Stimulated activated CD8-positive, alpha-beta memory T cell treated with anti-CD3 and anti-CD28 coated beads, Interleukin-12 subunit alpha, Interleukin-12 subunit beta, amount 100 ng/mL, for 24 hours (primary cell): ENCODE data around the gene TMEM176A.
A peak's percentile ranks its signal among the peaks of the same experiment; 100 is the strongest.
"Not testable (repeated sequence)": the region's sequence is repeated elsewhere in the genome, so short reads cannot be mapped to it uniquely, and the experiment has no call there.

Experiments
- DNase-seq: peaks from one replicate; pipeline ENCODE4 v3.0.0-alpha.2; 2020; ENCODE audit errors: extremely low read depth

Gene TMEM176A, protein sequence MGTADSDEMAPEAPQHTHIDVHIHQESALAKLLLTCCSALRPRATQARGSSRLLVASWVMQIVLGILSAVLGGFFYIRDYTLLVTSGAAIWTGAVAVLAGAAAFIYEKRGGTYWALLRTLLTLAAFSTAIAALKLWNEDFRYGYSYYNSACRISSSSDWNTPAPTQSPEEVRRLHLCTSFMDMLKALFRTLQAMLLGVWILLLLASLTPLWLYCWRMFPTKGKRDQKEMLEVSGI

DNA sequence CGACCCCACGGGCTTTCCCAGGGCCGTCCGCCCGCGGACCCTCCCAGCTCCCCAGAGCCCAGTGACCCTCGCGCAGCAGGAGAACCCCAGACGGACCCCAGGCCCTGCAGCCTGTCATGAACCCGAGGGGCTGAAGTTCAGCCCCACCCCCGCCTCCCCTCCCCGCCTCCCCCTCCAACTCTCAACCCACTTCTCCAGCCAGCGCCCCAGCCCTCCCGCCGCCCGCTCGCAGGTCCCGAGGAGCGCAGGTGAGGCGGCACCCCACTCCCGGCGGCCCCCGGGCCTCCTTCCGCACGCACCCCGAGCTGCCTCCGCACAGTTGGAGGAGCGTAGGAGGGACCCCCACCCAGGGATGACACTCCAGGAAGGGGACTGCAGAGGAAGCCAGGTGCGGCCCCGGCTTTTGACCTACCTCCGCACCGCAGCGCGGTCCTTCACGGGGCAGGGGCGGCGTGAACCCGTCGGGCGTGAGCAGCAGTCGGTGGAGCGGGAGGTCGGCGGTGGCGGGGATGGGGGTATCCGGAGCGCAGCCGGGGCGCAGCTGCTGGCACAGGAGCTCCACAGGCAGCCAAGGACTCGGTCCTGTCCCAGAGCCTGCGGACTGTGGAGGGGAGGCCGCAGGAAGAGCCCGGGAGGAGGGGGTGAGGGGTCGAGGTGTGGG is at the start of gene TMEM176A:
Gene TMEM176A, plus strand, starts transcription at position 189 of the 661 bp plus-strand sequence. CDS start 782 bp downstream, outside the sequence.
- no peak for DNase-seq

DNA sequence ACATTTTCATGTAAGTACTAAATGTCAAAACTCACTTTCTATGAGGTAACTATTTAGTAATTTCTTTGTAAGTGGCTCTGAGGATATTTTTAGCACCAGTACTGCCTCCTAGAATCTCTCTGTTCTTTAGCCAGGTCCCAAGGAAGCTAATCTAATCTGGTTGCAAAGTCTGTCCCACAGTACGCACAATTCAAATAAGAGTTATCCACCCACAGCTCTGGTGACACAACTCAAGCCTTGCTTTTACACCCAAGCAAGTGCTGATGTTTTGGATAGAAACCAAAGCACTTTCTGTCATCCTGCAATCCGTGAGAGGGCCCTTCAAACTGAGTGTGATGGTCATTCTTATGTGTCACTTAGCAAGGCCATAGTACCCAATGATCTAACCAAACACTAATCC is 48.9 kb upstream of the TMEM176A start:
- no peak for DNase-seq

DNA sequence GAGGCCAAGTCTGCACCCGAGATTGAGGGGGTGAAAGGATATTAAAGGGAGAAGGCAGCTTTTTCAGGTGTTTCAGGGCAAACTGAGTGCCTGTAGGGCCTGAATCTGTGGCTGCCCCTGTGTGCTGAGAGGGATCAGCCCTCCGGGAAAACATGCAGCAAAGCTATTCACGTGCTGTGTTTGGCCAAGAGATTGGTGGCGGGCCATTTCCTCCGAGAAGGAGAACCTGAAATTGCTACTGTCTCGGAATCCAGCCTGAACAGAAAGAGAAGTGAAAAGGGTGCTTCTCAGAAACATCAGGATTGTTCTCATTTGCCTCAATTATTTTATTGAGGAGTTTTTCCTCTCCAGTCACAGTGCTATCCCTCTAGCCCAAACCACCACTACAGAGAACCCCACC is 47.3 kb upstream of the TMEM176A start:
- DNase-seq = no peak

DNA sequence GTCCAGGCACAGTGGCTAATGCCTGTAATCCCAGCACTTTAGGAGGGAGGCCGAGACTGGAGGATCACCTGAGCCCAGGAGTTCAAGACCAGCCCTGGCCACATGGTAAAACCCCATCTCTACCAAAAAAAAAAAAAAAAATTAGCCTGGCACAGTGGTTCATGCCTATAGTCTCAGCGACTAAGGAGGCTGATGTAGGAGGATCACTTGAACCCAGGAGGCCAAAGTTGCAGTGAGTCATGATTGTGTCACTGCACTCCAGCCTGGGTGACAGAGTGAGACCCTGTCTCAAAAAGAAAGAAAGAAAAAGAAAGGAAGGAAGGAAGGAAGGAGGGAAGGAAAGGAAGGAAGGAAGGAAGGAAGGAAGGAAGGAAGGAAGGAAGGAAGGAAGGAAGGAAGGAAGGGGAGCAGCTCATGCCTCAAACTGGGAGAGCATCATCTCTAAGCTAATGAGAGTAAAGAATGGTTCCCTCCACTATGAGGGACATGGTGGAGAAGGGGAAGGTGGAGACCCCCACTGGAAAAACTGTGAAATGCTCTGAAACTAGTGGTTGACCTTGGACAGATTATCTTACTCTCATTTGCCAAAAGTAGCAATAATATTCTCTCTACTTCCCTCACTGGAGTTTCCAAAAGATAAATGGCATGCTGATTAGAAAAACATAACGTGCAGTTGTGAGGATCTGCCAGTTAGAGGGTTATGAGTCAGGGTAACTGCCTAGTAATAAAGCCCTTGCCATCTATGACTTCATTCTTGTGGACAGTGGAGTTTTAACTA is 46.6 kb upstream of the TMEM176A start:
- no peak for DNase-seq

DNA sequence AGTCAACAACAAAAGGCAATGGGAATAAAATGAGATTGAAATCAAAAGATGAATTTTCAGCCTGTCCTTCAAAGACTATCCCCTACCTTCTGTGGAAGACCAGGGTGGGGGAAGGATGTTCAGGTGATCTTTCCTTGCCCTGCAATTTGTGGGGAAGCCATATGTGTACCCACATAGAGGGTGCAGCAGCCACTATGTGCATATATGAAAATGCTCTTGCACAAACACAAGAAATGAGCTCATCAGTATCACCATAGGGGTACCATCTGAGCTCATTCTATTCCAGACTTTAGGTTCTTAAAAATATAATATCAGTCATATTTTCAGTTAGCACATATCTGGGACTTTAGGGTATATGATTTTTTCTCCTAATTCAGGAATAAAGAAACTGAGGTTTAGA is 45.6 kb upstream of the TMEM176A start:
- DNase-seq = no peak

DNA sequence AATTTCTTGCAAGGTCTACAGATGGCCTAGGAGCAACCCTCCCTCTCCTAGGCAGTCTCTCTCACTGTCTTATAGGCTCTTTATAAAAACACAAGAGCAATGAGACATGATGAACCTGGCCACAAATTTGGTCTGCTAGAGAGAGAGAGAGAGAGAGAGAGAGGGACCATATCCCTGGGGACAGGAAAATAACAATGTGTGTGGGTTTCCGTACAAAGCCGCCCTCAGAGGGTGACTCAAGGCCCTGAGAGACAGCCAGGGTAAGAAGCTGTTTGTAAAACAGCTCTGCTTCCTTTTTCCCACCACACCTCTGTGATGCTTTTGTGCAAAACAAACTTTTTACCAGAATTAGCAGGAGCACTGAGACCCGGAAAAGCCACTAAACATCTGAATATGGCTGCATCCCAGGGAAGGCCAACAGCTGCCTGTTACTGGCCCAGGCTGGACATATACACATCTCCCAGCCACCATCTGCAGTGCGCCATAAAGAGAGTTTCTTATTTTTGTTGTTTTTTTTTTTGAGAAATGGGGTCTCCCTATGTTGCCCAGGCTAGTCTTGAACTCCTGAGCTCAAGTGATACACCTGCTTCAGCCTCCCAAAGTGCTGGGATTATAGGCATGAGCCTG is 45.0 kb upstream of the TMEM176A start:
- DNase-seq = peak; percentile 45

DNA sequence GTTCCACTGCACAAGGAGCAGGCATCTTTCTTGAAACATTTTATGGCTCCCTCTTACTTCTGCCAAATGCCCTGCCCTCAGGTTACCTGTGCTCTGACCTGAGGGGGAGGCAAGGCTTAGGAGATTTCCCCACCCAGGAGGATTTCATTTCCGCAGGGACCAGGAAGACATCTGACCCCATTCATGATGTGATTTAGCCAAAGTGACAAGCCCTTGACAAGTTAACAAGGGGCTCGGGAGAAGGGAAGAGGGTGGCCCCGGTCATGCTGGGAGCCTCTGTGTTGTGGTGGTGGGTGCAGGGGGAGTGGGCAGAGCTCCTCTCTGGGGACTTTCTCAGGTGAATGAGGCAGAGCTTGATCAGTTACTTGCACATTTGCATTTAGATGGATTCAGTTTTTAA is 44.4 kb upstream of the TMEM176A start:
- no peak for DNase-seq

DNA sequence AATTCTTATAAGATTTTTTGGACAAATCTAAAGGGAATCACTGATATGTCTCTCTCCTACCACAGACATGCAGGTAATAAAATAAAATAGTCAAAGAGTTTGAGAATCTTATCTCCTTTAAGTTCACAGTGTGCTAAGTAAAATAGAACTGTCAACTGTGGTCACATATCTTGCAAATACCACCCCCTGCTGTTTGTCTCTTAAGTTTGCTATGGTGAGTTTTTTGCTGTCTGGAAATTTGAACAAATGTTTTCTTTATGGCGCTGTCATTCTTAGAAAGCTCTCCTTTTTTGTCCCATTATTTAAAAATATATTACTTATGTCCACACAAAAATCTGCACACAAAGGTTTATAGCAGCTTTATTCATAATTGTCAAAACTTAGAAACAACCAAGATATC is 43.7 kb upstream of the TMEM176A start:
- no peak for DNase-seq

DNA sequence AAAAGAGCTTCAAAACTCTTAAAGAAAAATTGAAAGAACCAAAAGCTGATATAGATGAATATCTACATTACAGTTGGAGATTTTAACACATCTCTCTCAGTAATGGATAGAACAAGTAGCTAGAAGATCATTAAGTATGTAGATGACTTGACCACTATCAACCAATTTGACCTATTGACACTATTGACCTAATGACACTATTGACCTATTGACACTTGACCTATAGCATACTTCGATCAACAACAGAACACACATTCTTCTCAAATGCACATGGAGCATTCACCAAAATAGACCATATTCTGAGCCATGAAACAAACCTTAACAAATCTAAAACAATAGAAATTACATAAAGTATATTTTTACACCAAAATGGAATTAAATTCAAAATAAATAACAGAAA is 41.1 kb upstream of the TMEM176A start:
- DNase-seq = no peak

DNA sequence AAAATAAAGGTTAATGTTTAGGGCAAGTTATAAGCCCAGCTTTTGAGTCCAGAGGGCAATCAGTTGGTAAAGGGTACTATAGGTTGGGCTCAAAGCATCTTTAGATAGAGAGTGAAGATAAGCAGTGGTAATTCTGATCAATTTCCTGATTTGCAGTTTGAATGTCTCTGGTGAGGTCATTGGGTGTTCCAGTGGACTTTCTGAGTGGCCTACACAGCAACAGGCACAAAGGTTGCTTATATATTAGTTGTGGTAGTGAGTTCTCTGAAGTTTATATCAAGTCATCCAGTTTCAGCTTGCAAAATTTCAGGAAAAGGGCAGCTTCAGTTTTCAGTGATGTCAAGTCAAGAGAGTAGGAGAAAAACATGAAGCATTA is 34.2 kb upstream of the TMEM176A start:
- no peak for DNase-seq

DNA sequence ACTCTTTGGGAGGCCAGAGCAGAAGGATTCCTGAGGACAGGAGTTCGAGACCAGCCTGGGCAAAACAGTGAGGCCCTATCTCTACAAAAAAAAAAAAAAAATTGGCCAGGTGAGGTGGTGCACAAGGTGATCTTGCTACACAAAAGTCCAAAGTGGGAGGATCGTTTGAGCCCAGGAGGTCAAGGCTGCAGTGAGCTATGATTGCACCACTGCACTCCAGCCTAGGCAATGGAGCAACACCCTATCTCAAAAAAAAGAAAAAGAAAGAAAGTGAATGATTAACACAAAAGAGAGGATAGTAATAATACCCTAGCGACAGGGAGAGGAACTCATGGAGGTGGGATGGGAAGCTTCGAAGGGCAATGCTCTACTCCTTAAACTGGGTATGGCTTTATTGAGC is 30.8 kb upstream of the TMEM176A start:
- DNase-seq = no peak

DNA sequence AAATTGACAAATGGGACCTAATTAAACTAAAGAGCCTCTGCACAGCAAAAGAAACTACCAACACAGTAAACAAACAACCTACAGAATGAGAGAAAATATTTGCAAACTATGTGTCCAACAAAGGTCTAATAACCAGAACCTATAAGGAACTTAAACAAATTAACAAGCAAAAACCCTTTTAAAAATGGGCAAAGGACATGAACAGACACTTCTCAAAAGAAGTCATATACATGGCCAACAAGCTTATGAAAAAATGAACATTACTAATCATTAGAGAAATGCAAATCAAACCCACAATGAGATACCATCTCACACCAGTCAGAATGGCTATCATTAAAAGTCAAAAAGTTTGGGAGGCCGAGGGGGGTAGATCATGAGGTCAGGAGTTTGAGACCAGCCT is 26.4 kb upstream of the TMEM176A start:
- not testable (repeated sequence) for DNase-seq

DNA sequence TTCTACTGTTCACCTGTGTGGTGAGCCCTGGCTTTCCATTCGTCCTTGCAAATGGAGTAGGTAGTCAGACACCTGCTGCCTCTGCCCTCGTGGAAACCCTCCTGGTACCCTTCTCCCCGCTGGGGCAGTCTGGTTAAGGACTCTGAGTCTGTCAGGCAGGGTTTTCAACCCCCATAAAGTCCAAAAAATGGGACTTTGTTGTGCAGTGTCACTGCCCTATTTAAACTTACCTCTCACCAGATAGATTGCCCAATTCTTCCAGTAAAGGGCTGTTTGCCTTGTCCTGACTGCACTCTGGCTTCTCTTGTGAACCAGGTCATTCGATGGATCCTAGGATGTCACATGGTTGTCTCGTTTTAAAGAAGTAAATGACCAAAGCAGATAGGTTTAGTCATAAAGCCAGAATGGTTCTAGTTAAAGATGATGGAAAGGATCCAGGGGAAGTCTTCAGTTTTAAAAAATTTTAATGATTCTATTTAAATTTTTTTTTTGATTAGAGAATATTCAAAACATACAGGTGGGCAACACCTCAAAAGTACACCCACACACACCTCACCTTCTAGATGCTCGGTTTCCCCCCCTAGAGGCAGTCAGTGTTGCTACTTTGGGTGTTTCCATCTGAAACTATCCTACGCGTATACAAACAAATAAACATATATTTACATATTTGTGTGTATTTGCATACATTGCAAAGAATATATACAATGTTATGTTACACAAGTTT is 22.4 kb upstream of the TMEM176A start:
- no peak for DNase-seq

DNA sequence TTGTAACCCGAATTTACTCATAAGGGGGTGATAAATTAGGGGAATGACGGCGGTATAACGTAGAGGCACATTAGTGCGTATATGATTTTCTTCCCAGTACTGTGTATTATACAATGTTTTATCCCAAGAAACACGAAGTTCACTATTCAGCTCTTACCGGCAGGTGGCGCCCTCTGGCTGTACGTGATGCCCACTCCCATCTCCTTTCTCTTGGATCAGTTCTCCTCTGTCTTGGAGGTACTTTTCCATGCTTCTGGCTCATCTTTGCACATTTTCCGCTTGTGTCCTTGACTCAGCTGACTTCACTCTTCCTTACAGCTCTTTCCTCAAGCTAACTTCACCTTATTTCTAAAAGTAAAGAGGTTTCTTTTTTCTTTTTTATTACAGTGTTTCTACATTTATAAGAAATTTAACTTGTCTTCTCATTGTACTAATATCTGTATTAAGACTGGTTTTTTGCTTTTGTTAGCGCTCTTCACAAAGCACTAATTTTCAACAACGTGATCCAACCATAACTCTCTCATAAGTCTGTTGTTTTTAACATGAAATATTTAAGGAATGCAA is 21.7 kb upstream of the TMEM176A start:
- peak; percentile 44 for DNase-seq

DNA sequence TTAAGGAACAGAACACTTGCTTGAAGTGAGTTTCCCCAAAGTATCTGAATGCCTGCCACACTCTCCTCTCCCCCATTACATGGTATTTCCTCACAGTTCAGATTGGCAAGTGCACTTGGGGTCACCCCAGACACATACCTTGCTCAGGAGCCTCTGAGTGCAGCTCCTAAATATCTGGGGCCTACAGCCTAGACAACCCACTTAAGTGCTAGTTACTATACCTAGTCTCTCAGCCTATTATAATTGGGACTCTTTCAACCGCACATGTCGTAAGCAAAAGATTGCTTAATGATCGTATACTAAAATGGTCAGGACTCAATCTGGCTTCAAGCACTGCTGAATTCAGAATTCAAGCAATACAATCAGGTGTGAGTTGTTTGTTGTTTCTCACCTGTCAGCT is 20.3 kb upstream of the TMEM176A start:
- DNase-seq = no peak

DNA sequence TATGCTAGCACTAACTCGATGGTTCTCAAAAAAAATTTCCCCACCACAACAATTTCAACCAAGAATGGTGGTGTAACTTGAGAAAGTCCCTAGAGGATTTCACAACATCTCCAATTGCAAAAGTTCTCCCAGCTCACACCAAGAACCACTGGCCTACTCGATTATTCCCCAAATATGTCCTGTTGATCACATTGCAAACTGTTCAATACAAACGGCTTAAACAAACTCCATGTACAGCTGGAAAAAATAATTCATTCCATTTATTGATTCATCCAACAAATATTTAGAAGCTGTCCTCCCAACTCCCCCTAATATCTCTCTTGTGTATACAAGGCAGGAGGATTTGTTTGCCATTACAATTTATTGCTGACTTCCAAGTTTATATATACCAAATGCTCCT is 19.5 kb upstream of the TMEM176A start:
- DNase-seq = no peak

DNA sequence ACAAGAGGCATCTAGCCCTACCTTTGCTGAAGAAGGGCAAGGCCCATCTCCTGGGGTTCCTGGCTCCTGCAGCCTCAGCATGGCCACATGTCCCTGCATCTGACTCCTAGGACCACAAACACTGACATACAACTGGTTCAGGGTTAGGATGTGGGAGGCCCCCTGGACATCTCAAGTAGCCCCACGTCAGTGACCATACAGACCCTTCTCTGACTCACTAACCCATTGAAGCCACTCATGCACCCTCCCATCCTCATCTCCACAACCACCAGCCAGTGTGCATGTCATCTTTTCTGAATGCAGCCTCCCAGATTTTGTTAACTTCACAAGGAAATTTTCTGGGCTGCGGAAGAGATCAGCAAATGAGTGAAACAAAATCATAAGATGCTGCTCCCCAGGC is 18.6 kb upstream of the TMEM176A start:
- DNase-seq = no peak

DNA sequence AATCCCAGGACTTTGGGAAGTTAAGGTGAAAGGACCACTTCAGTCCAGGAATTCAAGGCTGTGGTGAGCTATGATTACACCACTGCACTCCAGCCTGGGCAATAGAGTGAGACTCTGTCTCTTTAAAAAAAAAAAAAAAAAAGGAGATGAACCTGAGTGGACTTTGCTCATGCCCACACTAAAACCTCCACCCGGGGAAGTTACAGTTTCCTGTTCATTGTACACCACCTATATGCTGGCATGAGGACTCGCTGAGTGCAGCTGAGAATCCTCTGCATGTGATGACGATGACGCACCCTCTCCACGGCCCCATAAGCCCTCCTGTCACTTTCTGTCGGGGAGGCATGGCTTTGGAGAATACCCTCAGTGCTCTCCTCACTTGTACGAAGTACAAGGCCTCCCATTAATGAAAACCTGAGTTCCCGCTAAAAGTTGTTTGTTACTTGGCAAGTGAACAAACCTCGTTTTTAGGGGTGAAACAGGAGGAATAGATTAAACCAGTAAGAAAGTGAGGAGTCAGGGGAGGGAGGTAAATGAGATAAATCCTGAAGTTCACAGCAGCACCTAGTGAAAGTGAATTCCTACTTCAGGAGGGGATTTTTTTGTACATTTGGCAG is 16.3 kb upstream of the TMEM176A start:
- no peak for DNase-seq

DNA sequence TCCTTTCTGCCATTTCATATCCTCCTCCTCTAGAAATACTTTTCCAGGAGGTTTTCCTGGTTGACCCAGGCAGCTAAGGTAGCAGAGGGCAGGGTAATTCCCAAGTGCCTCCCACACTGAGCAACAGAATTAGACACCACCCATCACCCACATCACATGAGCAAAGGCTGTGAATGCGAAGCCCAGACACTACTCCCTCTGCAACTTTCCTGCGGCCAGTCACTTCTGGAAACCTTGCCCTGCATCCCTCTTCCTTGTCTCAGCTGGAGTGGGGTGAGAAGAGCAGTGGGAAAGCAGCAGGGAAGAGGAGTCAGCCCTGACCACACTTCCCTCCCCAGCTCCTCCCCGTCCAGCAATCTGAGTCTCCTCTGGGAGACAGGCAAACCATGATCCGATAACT is 15.6 kb upstream of the TMEM176A start:
- no peak for DNase-seq

DNA sequence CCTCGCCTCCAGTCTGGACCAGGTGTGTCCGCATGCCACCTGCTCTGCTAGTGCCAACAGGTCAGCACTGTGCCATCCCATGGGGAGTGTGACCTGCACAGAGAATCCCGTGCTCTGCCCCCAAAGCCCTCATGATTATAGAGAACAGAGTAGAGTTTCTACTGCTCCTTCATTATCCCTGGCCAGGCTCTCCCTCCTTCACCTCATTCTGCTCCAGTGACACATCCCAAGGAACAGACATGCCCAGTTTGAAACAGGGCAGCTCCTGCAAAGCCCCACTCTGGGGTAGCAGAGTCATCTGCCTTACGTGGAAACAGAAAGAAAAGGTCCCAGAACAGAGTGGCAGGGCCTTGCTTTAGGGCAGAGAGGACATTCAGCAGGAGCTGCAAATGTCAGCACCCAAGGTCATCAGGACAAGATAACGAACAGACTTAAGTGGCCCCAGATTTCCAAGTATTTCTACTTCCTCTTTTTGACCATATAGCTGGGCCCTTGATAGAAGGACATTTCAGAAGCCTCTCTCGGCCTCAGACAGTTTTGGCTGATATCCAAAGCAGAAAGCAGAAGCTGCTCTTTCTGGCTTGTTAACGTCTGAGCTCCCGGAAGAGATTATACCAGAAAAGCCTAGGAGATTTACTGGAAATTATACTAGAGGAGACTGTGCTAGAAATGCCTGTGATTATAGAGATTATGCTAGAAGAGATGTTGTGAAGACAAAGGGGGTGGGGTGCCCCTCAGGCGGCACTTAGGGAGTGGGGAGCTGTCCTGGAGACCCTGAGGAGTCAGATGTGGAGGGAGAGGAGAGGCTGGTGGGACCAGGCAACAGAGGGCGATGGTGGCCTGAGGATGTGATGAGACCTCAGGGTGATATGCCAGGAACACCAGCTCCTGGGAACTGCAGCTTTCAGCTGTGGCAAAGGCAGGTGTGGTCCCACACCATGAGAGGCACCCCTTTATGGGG is 13.0 kb upstream of the TMEM176A start:
- DNase-seq = no peak
